Measurements from ENCODE around the gene TFF2.

DNA sequence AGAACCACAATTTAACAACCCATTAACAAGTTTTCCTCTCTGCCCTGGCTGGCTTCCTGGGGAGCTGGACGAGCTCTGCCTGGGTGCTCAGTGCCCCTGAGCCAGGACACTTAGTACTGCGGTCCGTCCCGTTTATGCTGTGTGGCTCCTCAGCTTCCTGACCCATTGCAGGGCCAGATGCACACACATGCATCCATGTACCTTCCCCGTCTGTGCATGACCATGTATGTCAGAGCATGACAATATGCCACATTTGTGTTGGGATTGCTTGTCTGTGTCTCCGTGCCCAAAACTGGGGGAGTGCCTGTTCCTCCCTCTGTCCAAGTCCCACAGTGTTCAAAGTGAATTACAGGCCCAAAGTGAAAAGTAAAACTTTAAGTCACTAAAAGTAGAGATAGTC lies 25.9 kb downstream of the TFF2 start:
- TF ChIP-seq, protein P1, sequence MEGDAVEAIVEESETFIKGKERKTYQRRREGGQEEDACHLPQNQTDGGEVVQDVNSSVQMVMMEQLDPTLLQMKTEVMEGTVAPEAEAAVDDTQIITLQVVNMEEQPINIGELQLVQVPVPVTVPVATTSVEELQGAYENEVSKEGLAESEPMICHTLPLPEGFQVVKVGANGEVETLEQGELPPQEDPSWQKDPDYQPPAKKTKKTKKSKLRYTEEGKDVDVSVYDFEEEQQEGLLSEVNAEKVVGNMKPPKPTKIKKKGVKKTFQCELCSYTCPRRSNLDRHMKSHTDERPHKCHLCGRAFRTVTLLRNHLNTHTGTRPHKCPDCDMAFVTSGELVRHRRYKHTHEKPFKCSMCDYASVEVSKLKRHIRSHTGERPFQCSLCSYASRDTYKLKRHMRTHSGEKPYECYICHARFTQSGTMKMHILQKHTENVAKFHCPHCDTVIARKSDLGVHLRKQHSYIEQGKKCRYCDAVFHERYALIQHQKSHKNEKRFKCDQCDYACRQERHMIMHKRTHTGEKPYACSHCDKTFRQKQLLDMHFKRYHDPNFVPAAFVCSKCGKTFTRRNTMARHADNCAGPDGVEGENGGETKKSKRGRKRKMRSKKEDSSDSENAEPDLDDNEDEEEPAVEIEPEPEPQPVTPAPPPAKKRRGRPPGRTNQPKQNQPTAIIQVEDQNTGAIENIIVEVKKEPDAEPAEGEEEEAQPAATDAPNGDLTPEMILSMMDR (IDR thresholded peaks at IDR 0.05) = no peak
- TF ChIP-seq EP300 (IDR thresholded peaks at IDR 0.05; ENCODE audit: borderline replicate concordance in 1 of 2, low read depth in 1 of 2, low read length in 1 of 2) = no peak
- no peak for TF ChIP-seq ELF1 (IDR thresholded peaks at IDR 0.05)
- TF ChIP-seq, protein P2, sequence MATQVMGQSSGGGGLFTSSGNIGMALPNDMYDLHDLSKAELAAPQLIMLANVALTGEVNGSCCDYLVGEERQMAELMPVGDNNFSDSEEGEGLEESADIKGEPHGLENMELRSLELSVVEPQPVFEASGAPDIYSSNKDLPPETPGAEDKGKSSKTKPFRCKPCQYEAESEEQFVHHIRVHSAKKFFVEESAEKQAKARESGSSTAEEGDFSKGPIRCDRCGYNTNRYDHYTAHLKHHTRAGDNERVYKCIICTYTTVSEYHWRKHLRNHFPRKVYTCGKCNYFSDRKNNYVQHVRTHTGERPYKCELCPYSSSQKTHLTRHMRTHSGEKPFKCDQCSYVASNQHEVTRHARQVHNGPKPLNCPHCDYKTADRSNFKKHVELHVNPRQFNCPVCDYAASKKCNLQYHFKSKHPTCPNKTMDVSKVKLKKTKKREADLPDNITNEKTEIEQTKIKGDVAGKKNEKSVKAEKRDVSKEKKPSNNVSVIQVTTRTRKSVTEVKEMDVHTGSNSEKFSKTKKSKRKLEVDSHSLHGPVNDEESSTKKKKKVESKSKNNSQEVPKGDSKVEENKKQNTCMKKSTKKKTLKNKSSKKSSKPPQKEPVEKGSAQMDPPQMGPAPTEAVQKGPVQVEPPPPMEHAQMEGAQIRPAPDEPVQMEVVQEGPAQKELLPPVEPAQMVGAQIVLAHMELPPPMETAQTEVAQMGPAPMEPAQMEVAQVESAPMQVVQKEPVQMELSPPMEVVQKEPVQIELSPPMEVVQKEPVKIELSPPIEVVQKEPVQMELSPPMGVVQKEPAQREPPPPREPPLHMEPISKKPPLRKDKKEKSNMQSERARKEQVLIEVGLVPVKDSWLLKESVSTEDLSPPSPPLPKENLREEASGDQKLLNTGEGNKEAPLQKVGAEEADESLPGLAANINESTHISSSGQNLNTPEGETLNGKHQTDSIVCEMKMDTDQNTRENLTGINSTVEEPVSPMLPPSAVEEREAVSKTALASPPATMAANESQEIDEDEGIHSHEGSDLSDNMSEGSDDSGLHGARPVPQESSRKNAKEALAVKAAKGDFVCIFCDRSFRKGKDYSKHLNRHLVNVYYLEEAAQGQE (IDR thresholded peaks at IDR 0.05; ENCODE audit: low read depth, low read length) = no peak
- no peak for TF ChIP-seq RFX5 (IDR thresholded peaks at IDR 0.05; ENCODE audit: low read length)
- TF ChIP-seq POLR2AphosphoS5 (IDR thresholded peaks at IDR 0.05; ENCODE audit: low read depth, low read length) = no peak
- TF ChIP-seq GATA2 (CRISPR knock-in tag; IDR thresholded peaks at IDR 0.05) = no peak

Measured in SK-N-SH (cell line).